HepG2 (cell line): ENCODE measurements around the gene LGI4. TPM values are rescaled to one million over a fixed set of nuclear protein-coding genes. Genes with fewer than 3 reads are reported as not detected.
A peak's percentile ranks its signal among the peaks of the same experiment; 100 is the strongest.

ENCODE experiments used
- KLF9 ChIP-seq: IDR thresholded peaks from 2 replicates; pipeline ENCODE4 v1.6.1; 2016; ENCODE audit warnings: low read depth
- NFIB ChIP-seq: sonication (generic); formaldehyde crosslinking; IDR thresholded peaks from 2 replicates; pipeline ENCODE4 v1.9.0; 2021; ENCODE audit warnings: missing genetic modification reagents, mild to moderate bottlenecking, borderline replicate concordance
- NR1H2 ChIP-seq: sonication (generic); formaldehyde crosslinking; IDR thresholded peaks from 2 replicates; pipeline ENCODE4 v1.8.1; 2022; ENCODE audit warnings: low read depth, missing genetic modification reagents, borderline replicate concordance
- WIZ ChIP-seq: sonication (generic); formaldehyde crosslinking; IDR thresholded peaks from 2 replicates; pipeline ENCODE4 v1.5.1; 2020; ENCODE audit warnings: mild to moderate bottlenecking, missing genetic modification reagents
- ZEB1 ChIP-seq: IDR thresholded peaks from 2 replicates; pipeline ENCODE4 v1.6.1; 2012; ENCODE audit warnings: mild to moderate bottlenecking, low read depth, inconsistent platforms; ENCODE audit not compliant: insufficient replicate concordance
- ZNF564 ChIP-seq: sonication (generic); formaldehyde crosslinking; IDR thresholded peaks from 2 replicates; pipeline ENCODE4 v1.8.1; 2023; ENCODE audit warnings: mild to moderate bottlenecking, missing genetic modification reagents
- ZNF749 ChIP-seq: sonication (generic); formaldehyde crosslinking; IDR thresholded peaks from 2 replicates; pipeline ENCODE4 v1.8.0; 2022; ENCODE audit warnings: mild to moderate bottlenecking, missing genetic modification reagents, moderate library complexity, borderline replicate concordance
- ZNF75D ChIP-seq: sonication (generic); formaldehyde crosslinking; IDR thresholded peaks from 2 replicates; pipeline ENCODE4 v1.8.1; 2023; ENCODE audit warnings: missing genetic modification reagents, mild to moderate bottlenecking, borderline replicate concordance
- polyA plus RNA-seq, 8 experiments: library from polyadenylated mRNA; depleted of rRNA in 3 of 8; stranded (reverse) in 7 of 8; unstranded in 1 of 8; fragments of >200 nt; fragmentation: Illumina TruSeq in 4 of 8; extraction: Trizol in 4 of 8; gene quantifications; 2 replicates each; pipeline versions ENCODE4 v1.2.1 to v1.2.3, GENCODE V29; 2011 to 2016; ENCODE audit warnings: low read depth in 4 of 8, missing spikeins in 1 of 8, mixed read lengths in 1 of 8; ENCODE audit not compliant: insufficient read depth in 1 of 8
- total RNA-seq, 5 experiments: library from RNA; depleted of rRNA; stranded (reverse); fragments of >200 nt; fragmentation: Illumina TruSeq; extraction: Trizol; gene quantifications; 2 replicates each; pipeline ENCODE4 v1.2.3, GENCODE V29; 2016; ENCODE audit warnings: low read depth in 1 of 5
- TF ChIP-seq, protein P1 (sequence below): sonication (generic); formaldehyde crosslinking; IDR thresholded peaks from 2 replicates; pipeline ENCODE4 v1.5.1; 2020; ENCODE audit warnings: mild to moderate bottlenecking, missing genetic modification reagents, moderate library complexity
- TF ChIP-seq, protein P2 (sequence below): sonication (generic); formaldehyde crosslinking; IDR thresholded peaks from 2 replicates; pipeline ENCODE4 v1.4.0; 2020; ENCODE audit warnings: missing genetic modification reagents, borderline replicate concordance

The LGI4 gene
- total and polyA plus RNA-seq, 2 of the 13 experiments (the other 11 are each of a cell fraction or from before 2014, with no cell fraction given), result 2.8 TPM; not detected in 1

- TF ChIP-seq, protein P1, sequence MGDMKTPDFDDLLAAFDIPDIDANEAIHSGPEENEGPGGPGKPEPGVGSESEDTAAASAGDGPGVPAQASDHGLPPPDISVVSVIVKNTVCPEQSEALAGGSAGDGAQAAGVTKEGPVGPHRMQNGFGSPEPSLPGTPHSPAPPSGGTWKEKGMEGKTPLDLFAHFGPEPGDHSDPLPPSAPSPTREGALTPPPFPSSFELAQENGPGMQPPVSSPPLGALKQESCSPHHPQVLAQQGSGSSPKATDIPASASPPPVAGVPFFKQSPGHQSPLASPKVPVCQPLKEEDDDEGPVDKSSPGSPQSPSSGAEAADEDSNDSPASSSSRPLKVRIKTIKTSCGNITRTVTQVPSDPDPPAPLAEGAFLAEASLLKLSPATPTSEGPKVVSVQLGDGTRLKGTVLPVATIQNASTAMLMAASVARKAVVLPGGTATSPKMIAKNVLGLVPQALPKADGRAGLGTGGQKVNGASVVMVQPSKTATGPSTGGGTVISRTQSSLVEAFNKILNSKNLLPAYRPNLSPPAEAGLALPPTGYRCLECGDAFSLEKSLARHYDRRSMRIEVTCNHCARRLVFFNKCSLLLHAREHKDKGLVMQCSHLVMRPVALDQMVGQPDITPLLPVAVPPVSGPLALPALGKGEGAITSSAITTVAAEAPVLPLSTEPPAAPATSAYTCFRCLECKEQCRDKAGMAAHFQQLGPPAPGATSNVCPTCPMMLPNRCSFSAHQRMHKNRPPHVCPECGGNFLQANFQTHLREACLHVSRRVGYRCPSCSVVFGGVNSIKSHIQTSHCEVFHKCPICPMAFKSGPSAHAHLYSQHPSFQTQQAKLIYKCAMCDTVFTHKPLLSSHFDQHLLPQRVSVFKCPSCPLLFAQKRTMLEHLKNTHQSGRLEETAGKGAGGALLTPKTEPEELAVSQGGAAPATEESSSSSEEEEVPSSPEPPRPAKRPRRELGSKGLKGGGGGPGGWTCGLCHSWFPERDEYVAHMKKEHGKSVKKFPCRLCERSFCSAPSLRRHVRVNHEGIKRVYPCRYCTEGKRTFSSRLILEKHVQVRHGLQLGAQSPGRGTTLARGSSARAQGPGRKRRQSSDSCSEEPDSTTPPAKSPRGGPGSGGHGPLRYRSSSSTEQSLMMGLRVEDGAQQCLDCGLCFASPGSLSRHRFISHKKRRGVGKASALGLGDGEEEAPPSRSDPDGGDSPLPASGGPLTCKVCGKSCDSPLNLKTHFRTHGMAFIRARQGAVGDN (CRISPR knock-in tag), result peak; percentile 64
- TF ChIP-seq NFIB (CRISPR knock-in tag), result no peak
- no peak for TF ChIP-seq ZNF749 (CRISPR knock-in tag)
- TF ChIP-seq NR1H2 (CRISPR knock-in tag), result no peak
- TF ChIP-seq KLF9 (CRISPR knock-in tag), result no peak
- no peak for TF ChIP-seq ZNF564
- no peak for TF ChIP-seq ZEB1
- no peak for TF ChIP-seq ZNF75D (CRISPR knock-in tag)
- 0 out of 2 replicates have a peak, but pooled peaks have one; percentile 31 for TF ChIP-seq WIZ (CRISPR knock-in tag)
- TF ChIP-seq, protein P2, sequence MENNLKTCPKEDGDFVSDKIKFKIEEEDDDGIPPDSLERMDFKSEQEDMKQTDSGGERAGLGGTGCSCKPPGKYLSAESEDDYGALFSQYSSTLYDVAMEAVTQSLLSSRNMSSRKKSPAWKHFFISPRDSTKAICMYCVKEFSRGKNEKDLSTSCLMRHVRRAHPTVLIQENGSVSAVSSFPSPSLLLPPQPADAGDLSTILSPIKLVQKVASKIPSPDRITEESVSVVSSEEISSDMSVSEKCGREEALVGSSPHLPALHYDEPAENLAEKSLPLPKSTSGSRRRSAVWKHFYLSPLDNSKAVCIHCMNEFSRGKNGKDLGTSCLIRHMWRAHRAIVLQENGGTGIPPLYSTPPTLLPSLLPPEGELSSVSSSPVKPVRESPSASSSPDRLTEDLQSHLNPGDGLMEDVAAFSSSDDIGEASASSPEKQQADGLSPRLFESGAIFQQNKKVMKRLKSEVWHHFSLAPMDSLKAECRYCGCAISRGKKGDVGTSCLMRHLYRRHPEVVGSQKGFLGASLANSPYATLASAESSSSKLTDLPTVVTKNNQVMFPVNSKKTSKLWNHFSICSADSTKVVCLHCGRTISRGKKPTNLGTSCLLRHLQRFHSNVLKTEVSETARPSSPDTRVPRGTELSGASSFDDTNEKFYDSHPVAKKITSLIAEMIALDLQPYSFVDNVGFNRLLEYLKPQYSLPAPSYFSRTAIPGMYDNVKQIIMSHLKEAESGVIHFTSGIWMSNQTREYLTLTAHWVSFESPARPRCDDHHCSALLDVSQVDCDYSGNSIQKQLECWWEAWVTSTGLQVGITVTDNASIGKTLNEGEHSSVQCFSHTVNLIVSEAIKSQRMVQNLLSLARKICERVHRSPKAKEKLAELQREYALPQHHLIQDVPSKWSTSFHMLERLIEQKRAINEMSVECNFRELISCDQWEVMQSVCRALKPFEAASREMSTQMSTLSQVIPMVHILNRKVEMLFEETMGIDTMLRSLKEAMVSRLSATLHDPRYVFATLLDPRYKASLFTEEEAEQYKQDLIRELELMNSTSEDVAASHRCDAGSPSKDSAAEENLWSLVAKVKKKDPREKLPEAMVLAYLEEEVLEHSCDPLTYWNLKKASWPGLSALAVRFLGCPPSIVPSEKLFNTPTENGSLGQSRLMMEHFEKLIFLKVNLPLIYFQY (CRISPR knock-in tag), result no peak
Observed at GRCh38 chr19:35115177-35115951, 19.5 kb downstream of the LGI4 start, which contains the start of gene FXYD3 (continued).
